AG04450 (cell line): ENCODE results near the gene DOCK3. TPM values are rescaled to one million over a fixed set of nuclear protein-coding genes. Genes with fewer than 3 reads are reported as not detected.
A peak's percentile ranks its signal among the peaks of the same experiment; 100 is the strongest.

ENCODE experiments used
- CTCF ChIA-PET: fragments of 300-600, 350-600 bp; formaldehyde crosslinking; extraction: SDS; loops from one replicate; lab custom pipeline; 2022; ENCODE audit warnings: antibody characterized with exemption, inconsistent platforms; lab: Charles Lee
- POLR2A ChIA-PET: fragments of 350-600 bp; formaldehyde crosslinking; extraction: SDS; loops from one replicate; lab custom pipeline; 2021; ENCODE audit warnings: antibody characterized with exemption, inconsistent platforms; lab: Yijun Ruan, JAX
- DNase-seq: peaks from one replicate; pipeline ENCODE4 v3.0.0-alpha.2; 2011; ENCODE audit warnings: low read depth, low spot score
- H3K27ac ChIP-seq: one replicate; pipeline ENCODE4 v1.5.1; 2012; ENCODE audit warnings: low read depth, low read length, control low read depth
- H3K27me3 ChIP-seq: one replicate; pipeline ENCODE4 v1.6.0; 2012; ENCODE audit warnings: low read length; ENCODE audit not compliant: control insufficient read depth, insufficient read depth
- H3K4me3 ChIP-seq: 2 replicates; pipeline ENCODE4 v1.5.1; 2011; ENCODE audit warnings: mild to moderate bottlenecking, low read depth, low read length, control low read depth
- H3K9me3 ChIP-seq: 2 replicates; pipeline ENCODE4 v1.5.1; 2012; ENCODE audit warnings: low read length; ENCODE audit not compliant: control insufficient read depth, insufficient read depth
- polyA plus RNA-seq: library from polyadenylated mRNA; depleted of rRNA; stranded (reverse); fragments of >200 nt; gene quantifications from 2 replicates; pipeline ENCODE4 v1.2.3, GENCODE V29; 2011
- TF ChIP-seq, protein P1 (sequence below): IDR thresholded peaks from 2 replicates; pipeline ENCODE4 v1.5.1; 2011; ENCODE audit warnings: low read depth, low read length, control low read depth, inconsistent platforms

Gene DOCK3
- polyA plus RNA-seq, 1 experiment, result 0.07 TPM

DNA sequence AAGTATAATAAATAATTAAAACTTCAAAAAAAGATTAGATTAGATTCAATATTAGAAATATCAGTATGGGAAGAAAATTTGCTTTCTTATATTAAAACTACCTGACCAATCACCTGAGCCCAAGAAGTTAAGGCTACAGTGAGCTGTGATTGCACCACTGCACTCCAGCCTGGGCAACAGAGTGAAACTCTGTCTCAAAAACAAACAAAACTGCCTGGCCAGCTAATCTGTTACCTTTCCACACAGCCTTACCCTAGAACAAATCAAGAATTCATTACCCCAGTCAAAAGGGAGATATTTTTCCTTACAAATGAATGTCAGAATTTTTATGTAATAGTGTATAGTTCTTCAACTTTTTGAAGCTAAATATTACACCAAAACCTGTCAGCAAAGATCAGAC lies 593.4 kb downstream of the DOCK3 start:
- H3K4me3 ChIP-seq, result no peak overlapping the region
- no peak for DNase-seq
- POLR2A ChIA-PET, result no interaction called here
- TF ChIP-seq, protein P1, sequence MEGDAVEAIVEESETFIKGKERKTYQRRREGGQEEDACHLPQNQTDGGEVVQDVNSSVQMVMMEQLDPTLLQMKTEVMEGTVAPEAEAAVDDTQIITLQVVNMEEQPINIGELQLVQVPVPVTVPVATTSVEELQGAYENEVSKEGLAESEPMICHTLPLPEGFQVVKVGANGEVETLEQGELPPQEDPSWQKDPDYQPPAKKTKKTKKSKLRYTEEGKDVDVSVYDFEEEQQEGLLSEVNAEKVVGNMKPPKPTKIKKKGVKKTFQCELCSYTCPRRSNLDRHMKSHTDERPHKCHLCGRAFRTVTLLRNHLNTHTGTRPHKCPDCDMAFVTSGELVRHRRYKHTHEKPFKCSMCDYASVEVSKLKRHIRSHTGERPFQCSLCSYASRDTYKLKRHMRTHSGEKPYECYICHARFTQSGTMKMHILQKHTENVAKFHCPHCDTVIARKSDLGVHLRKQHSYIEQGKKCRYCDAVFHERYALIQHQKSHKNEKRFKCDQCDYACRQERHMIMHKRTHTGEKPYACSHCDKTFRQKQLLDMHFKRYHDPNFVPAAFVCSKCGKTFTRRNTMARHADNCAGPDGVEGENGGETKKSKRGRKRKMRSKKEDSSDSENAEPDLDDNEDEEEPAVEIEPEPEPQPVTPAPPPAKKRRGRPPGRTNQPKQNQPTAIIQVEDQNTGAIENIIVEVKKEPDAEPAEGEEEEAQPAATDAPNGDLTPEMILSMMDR, result no peak
- CTCF ChIA-PET, result interaction anchor here (1.4 to 1.5 kb wide), 2 partner anchors 102 to 104 kb away, joined by 3 read pairs; no protein-coding TSS in a partner anchor
- H3K27me3 ChIP-seq, result no peaks in the 10 kb centered on the region
- no peaks in the 10 kb centered on the region for H3K9me3 ChIP-seq
- H3K27ac ChIP-seq, result no peak overlapping the region

DNA sequence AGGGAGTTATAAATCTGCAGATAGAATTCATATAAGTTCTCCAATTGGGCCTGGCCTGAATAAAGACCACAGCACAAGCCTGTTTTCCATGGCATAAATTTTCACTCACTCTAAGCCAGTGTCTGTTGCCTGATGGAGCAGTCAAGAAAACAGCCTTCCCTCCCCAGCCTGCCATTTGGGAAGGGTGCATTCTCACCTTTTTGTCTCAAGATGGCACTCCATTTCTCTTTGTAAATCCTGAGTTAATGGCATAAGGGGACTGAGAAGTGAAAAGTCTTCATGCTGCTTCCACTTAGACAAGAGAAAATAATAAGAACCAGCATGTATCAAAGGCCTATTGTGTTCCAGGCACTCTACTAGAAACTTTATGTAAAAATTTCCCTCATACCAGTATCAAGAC lies 594.7 kb downstream of the DOCK3 start:
- DNase-seq, result no peak
- CTCF ChIA-PET, result interaction anchor here (1.4 to 1.5 kb wide), 2 partner anchors 41 to 101 kb away, joined by 3 read pairs; no protein-coding TSS in a partner anchor

DNA sequence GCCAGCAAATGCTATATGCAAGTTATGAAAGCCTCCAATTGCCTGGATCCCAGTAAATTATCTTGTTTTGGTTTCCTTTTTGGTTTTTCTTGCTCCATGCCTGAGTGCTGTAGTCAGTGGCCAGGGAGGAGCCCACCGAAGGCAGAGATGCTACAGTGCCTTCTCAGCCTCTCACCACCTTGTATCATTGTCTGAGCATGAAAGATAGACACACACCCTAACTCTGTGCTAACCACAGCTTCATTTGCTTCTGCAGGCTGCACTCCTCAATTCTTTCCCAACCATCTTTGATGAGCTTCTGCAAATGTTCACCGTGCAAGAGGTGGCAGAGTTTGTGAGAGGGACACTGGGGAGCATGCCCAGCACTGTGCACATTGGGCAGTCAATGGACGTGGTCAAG lies 595.8 kb downstream of the DOCK3 start:
- DNase-seq, result no peak
- Histone ChIP-seq H3K4me3 (no peak overlapping the region), H3K27ac (no peak overlapping the region), H3K27me3 (no peaks in the 10 kb centered on the region), H3K9me3 (no peaks in the 10 kb centered on the region)
- ChIA-PET CTCF (no interaction called here), POLR2A (no interaction called here)
- TF ChIP-seq, protein P1, result no peak

More for the DNA sequence above, 594.7 kb downstream of the DOCK3 start:
- H3K27me3 ChIP-seq, result no peaks in the 10 kb centered on the region
- no peaks in the 10 kb centered on the region for H3K9me3 ChIP-seq
- H3K4me3 ChIP-seq, result no peak overlapping the region
- TF ChIP-seq, protein P1, result 0 out of 2 replicates have a peak, but pooled peaks have one; percentile 25
- H3K27ac ChIP-seq, result no peak overlapping the region
- POLR2A ChIA-PET, result no interaction called here

DNA sequence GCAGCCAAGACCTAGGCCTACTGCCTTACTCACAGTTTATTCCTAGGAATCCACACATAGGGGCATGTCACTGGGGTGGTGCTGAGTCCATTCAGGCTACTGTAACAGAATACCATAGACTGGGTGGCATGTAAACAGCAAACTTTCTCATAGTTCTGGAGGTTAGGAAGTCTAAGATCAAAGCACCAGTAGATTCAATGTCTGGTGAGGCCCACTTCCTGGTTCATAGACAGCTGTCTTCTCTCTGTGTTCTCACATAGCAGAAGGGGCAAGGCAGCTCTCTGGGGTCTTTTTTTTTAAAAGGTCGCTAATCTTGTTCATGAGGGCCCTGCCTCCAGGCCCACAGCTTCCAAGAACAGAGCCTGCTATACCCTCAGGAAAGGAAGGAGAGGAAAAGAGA lies 596.4 kb downstream of the DOCK3 start:
- no peak for DNase-seq
- TF ChIP-seq, protein P1, result no peak
- Histone ChIP-seq H3K27ac (no peak overlapping the region), H3K9me3 (no peaks in the 10 kb centered on the region), H3K27me3 (no peaks in the 10 kb centered on the region), H3K4me3 (no peak overlapping the region)
- ChIA-PET CTCF (no interaction called here), POLR2A (no interaction called here)

DNA sequence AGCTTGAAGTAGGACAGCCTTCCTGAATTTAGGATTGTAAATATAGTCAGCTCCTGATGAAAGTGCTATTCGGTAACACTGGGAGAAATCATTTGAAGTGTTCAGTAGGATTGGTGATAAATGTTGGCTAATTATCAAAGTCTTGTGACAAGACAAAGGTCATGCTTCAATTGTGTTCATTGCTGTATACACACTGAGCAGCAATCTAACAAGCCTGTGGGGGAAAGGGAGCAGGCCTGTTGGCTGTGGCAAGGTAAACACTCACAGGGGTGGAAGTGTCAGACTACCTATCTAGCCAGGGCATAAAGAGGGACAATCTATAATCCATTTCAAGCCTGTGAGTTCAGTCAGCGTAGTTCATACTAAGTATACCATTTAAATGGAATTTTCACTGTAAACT lies 599.3 kb downstream of the DOCK3 start:
- H3K27ac ChIP-seq, result no peak overlapping the region
- no peak for DNase-seq
- H3K27me3 ChIP-seq, result peaks cover 6% of the 10 kb centered on the region
- H3K9me3 ChIP-seq, result no peaks in the 10 kb centered on the region
- POLR2A ChIA-PET, result interaction anchor here (0.6 kb wide), 1 partner anchor 14 kb away, joined by 5 read pairs; no protein-coding TSS in a partner anchor
- CTCF ChIA-PET, result no interaction called here
- TF ChIP-seq, protein P1, result no peak
- no peak overlapping the region for H3K4me3 ChIP-seq
